HG03095 (cell line): Measurements from ENCODE around the gene VWC2L.

Experiments used
- ATAC-seq: cut with Tn5 transposase; IDR thresholded peaks from one replicate; pipeline ENCODE4 v1.9.1; 2021; ENCODE audit warnings: moderate library complexity; ENCODE audit not compliant: unreplicated experiment

Gene VWC2L

DNA sequence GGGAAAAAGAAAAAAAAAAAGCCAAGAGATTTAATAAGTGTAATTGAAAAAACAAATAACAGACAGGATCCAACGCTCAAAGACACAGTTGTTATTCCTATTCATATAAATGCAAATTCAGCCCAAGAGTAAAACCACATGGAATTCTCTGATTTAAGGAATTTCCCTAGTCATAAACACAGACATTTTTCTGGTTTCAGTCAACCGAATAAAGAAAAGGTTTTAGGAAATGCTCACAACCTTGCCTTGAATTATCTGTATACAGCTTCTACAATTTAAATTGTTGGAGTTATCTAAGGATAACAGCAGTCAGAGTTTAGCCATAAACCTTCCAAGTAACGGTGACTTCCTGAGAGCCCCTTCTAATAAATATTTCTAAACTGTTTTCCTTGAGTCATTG is 122.7 kb downstream of the VWC2L start:
- no peak for ATAC-seq

DNA sequence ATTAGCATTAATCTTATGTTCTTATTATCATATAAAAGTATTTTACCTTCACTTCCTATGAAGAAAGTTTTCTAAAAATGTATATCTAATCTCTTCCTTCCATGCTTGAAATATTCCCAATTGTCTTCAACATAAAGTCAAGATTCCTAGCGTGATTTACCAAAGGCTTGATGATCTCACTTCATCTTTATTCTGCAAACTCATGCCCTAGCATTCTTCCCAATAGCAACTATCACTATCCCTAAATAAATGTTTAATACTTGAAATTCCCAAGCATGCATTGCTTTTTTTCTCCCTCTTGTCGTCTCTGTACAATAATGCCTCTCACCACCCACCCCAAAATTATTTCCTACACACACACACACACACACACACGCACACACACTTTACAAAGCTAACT is 125.8 kb downstream of the VWC2L start:
- ATAC-seq = no peak

DNA sequence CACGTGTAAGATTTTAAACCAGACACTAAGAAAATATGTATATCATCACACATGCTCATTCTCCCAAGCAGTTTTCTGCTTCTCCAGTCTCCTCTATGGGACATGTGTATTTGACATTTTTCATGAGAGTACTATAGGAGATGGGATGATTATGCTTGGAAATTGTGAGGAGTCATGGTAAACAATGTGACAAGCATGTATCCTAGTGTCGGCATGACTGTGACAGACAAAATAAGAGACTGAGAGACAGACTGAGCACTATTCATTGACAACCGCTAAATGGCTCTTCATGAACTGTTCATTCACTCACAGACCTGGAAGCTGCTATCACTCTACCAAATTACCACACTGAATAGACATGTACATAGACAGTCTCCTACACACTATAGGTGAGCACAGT is 127.1 kb downstream of the VWC2L start:
- no peak for ATAC-seq

DNA sequence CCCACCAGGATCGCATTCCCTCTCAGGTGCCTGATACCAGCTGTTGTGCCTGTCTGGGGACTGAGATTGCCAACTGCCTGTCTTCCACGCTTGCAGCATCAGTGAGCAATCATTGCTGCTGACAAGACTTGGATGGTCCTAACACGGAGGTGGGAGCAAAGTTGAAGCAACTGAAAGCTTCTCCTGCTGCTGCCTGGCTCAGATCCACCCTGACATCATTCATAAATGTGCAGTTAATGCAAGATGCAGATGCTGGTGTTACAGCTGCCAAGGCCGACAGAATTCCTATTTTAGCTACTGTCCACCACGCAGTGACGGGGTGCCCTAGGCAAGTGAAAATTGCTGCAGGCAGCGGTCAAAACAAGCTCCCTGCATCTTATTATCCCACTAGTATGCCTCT is 131.4 kb downstream of the VWC2L start:
- no peak for ATAC-seq

DNA sequence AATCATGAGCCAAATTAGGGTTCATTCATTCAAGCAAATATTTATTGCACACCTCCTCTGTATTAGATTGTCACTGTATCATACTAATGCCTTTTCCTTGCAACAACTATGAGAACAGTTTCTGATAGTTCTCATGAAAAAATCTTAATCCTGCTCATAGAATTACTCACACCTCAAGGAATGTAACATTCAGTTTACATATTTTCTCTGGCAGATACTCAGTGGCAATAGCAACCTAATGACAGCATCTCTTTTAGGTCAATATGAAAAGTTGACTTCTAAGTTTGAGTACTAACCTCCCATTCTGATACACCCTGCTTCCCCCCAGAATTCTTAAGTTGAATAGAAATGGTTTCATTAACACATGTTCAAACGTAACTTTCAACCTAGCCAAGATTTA is 132.0 kb downstream of the VWC2L start:
- no peak for ATAC-seq

DNA sequence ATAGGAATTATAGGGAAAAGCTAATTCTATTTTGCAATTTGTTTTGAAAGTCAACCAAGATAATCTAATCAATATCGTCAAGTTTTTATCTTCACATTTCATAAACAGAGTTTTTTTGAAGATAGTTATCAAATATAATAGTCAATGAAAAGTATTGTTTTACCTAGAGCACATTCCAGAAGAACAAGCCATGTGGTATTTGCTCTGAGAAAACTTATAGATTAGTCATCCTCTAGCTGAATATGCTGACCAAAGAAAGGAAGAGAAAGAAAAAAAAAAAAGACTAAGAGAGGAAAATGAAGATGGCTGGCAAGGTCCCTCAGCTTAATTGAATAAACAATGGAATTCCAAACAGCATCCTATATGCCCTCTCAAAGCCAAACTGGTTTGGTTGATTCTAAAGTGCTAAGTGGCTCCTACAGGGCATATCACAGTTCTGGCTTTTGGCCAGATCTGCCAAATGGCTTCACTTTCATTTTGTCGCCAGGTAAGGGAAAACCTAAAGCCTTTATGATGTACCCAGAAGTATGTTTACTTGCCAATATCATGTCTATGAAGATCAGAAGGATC is 132.6 kb downstream of the VWC2L start:
- no peak for ATAC-seq

DNA sequence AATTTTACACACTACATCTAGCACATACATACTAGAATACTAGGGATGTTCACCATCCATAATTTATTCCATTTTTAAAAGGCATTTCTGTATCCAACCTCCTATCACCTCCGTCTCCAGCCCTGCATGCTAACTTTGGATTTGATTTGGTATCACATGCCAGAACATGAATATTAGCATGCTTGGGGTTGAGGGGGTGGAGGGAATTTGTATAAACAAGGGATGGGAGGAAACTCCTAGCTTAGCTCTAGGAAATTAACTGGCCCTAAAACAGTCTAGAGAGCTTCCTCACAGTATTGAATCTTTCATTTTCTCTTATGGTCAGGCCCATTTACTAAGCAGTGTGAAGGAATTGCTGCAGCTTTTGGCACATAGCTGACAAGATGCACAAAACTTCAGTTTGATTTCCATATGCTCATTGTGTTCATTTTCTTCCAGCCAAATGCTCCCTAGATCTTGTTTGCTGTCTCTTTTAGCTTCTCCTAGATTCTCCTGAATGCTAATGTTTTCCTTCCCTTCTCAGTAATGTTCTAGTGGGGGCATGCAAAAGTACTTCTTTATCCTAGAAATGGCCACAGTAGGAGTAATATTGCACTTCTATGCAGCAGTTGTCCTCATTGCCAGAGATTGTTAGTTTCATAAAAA is 135.2 kb downstream of the VWC2L start:
- ATAC-seq = no peak

DNA sequence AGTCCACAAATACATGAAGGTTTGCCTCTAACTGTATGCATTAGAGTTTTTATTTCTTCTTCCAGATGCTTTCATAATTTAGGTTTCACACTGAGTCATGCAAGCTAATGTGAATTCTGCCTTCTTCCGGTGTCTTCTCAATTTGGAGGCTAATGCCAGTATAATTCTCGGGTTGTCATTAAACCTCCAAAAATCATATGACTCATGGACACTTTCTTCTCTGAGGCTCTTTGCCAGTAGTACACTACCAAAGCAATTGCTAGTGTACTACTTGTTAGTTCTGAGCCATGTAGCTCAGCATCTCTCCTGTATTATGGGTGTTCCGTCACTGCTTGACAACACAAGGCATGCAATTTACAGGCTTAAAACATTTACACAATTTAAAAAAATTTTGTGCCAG is 137.1 kb downstream of the VWC2L start:
- ATAC-seq = no peak

DNA sequence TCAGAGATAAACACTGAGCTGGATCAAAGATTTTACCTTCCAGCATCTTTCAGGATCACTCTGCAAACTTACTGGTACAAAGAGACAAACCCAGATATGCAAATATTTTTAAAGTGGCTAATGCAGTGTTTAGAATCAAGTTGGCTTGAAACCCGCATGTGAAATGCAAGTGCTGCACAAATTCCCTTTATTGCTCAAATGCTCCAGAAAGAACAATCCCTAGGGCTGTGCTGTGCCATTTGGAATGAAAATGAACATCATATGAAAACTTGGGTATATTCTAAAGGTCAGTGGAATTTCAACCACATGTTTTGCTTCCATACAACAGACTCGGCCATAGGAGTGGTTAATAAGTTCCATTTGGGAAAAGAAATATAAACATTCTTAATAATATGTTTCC is 139.1 kb downstream of the VWC2L start:
- no peak for ATAC-seq

DNA sequence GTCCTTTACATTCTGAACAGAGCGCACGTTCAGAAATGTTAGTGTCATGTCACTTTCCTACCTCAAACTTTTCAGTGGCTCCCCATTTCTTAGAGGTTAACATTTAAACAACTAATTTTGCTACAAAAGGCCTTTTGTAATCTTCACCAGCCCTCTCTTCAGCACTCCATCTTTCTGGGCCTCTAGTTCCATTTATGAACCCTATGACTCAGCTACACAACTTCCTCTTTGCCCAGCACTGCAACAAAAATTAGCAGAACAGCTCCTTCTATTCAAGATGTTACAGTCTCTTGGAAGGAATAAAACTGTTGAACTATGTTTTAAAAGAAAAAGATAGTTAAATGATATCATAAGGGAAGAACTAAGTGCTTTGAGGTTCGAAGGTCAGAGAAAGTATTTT is 139.9 kb downstream of the VWC2L start:
- no peak for ATAC-seq

DNA sequence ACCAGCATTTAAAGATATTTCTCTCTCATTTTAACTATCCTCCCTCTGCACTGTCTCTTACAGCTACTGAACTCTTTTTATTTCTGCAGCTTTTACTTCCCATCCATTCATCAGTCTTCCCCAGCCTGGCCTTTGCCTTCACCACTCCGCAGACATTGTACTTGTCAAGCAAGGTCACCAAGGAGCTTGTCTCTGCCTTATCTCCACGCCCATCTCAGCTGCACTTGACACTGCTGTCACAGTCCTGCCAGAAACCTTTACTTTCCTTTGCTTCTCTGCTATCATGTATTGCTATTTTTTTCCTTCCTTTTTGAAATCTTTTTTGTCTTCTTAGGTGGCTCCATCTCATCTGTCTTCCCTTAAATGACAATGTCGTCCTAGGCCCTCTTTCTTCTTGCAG is 147.0 kb downstream of the VWC2L start:
- no peak for ATAC-seq

DNA sequence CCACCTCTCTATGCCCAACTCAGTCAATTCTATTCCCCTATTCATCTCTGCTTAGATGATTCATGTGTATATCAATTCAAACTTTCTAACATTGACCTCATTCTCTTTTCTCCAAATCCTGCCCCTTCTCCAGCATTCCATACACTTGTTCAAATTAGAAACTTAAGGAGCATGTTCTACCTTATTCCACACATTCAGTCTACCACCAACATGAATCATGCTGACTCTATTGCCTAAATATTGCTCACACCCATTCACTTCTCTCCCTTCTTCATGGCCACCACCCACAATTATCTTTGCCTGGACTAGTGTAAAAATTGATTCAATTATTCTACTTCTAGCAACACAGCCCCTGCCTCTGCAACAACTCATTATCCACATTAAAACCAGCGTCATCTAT is 147.5 kb downstream of the VWC2L start:
- no peak for ATAC-seq

DNA sequence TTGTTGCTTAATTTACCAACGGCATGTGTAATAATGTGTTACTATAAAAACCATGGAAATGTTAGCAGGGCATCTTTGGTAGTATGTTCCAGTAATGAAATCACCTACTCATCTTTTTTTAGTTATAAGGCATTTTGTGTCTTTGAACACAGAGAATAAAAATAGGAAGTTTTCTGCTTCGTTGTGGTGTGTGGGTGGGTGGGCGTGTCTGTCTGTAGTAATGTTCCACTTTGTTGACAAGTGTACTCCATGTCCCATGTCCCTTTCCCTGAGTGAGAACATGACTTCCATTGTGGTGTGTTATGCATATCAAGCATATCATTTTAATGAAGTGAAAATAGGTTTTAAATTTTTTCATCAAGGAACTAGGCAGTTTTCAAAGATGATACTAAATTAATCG is 149.3 kb downstream of the VWC2L start:
- ATAC-seq = no peak

DNA sequence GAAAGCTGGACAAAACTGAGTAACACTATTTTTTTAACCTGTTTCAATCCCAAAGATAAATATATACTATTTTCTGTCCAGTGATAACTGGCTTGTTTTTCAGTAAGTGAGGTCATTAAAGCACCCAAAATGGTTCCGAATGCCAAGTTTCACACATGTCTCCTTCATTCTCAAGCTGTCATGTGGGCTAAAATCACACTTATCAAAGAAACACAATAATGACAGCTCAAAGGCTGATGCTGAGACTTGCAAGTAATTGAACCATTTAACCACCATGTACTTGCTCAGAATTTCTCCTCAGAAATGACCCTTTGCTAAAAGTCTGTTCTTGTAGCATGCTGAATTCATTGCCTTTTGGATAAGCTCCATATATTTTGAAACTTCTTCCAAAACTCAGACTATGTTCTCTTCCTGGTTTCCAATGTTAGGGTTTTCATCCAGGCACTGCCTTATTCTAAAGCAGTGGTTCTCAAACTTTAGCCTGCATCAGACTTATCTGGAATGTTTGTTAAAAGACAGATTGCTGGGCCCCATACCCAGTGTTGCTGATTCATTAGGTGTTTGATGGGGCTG is 149.8 kb downstream of the VWC2L start:
- no peak for ATAC-seq

DNA sequence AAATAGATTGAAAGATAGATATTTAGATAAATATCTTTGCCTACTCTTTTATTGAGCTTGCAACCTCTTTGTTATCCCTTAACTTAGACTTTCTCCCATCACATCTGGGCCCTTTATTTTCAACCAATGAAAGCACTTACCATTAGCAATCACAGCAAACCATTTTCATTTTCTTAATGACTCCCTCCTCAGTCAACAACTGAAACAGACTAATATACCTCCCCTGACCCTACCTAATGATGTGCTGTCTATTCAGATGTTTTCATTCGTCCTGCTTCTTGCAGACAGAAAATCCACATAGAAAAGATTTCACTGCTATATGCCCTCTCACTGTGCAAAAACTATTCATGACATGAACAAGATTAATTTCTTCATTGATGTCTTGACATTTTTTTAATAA is 154.4 kb downstream of the VWC2L start:
- ATAC-seq = no peak

DNA sequence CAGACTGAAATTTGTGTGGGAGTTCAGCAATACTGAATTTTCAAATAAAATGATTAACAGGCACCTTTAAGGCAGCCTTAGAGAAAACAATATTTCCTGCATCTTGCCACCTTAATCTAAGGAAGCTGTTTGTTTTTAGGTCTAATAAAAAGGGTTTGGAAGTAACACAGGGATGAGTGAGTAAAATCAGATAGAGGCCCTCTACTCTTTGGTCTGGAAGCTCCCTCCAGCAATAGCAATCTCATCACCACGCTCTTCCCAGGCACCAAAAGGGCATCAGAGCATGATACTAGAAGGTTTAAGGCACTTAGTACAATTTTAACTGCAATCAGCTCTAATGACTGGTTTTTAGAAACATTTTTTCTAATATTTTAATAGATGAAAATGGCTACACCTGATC is 155.6 kb downstream of the VWC2L start:
- ATAC-seq = no peak

DNA sequence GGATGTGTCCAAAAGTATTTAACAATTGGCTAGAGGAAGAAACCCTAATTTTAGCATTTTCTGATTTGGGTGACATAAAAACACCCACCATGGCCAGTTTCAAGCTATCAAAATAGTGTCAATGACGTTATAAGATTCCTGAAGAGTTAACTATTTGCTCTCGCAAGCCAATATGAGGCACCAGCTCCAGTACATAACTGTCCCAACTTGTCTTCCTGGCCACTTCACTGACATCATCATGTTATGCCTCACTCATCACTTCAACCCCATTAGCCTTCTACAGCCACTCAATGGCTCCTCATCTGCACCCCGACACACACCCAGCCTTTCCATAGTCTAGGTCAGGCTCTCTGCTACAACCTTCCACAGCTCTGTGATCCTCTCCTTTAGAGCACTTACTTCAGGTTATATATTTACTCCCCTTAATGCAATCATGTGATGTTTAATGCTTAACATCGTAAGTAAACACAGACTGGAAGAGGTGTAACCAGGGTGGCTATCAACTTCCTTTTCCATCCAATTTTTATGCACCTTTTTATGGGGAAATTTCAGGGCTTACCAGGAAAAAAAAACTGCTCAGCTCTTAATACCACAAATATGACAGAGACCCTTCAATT is 158.7 kb downstream of the VWC2L start:
- ATAC-seq = no peak

DNA sequence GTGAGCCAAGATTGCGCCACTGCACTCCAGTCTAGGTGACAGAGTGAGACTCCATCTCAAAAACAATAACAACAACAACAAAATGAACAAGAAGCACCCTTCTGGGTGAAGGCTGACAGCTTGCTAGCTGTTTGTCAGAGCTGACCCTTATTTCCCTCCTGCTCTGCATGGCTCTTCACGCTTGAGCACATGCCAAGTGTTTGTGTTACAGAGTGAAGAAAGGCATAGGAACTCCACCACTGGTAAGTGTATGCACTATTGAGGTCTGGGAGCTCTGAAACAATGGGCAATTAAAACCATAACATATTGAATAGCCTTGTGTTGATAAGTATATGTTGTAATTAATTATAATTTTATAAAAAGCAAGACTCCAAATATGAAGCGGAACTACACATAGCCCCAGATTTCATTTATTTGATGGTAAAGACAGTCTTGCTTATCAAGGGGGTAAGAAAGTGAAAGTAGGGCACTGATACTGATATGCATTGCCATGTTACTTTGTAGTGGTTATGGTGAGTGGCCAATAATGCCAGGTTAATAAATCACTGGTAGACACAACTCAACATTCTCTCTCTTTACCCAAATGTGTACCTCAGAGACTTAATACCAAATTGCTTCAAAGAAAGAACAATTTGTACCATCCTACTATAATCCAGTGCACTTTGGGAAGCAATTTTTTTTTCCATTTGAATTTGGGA is 163.4 kb downstream of the VWC2L start:
- no peak for ATAC-seq

DNA sequence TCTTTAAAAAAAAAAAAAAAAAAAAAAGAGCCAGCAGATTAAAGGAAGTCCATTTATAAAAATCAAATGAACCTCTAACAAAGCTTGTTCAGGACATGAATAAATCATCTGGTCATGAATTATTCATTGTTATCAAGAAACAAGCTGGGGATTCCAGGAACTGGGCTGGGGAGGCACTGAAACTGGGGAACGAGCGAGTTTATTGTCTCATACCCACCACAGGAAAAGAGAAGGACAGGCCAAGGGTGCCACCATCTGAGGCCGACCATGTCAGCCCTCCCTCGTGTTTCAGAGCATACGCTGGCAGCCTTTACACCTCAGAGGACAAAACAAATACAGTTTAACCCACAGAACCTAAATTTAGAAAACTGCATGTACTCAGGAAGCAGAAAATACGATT is 164.2 kb downstream of the VWC2L start:
- no peak for ATAC-seq

DNA sequence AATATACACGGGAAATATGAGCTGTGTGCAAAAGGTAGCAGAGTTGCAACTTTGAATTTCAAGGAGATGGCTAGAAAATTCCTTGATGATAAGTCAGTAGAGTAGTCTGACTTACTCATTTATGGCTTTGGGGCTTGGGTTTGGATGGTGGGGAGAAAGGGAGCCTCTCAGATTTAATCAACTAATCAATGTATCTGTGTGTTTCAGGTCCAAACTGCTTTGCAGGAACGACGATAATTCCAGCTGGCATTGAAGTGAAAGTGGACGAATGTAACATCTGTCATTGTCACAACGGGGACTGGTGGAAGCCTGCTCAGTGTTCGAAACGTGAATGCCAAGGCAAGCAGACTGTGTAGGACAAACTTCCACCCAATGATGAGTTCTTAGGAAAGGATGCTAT is 164.6 kb downstream of the VWC2L start:
- ATAC-seq = no peak

DNA sequence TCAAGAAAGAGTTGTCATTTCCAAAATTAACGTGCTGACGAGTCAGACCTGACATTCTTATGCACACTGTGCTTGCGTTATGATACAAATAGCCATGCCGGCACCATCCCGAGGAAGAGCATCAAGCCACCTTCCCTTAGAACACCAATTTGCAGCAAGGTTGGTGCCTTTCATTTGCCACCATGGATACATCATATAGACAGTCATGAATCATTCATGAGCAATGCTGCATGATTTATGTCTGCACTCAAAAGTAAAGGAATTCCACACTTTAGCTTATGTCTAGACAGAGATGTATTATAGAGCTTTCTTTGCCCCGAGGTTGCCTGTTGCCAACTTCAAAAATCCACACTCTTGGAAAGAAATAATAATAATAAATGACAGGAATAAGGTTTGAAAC is 166.9 kb downstream of the VWC2L start:
- no peak for ATAC-seq

DNA sequence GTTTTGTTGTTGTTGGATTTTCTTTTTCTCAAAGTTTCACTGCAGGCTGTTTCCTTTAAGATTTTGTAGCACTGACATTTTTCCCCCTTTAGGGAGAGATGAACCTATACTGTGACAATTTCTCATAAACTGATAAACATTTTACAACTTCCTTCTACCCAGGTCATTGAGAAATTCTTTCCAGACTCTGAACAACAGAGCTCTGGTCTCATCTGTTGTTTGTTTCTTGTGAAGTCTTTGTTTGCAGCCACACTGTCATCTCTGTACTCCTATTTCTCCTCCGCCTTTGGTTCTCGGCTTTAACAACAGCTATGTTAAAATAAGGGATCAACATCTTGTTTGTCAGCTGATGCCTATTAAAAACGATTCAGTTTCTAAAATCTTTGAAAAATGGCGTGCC is 167.6 kb downstream of the VWC2L start:
- ATAC-seq = no peak
